Trophoblast cell (in vitro differentiated cells and primary cell): ENCODE measurements around the gene SLC9A2.

Source experiments
- DNase-seq, 2 donors: peaks; one replicate each; pipeline ENCODE4 v3.0.0-alpha.2; 2016
- H2AFZ ChIP-seq: 2 replicates; pipeline ENCODE4 v1.6.1; 2013; ENCODE audit warnings: low read length, moderate library complexity, mild to moderate bottlenecking; ENCODE audit not compliant: insufficient read depth, poor library complexity
- H2AK5ac ChIP-seq: 2 replicates; pipeline ENCODE4 v1.6.1; 2013; ENCODE audit warnings: mild to moderate bottlenecking, low read length
- H2BK120ac ChIP-seq: 2 replicates; pipeline ENCODE4 v1.6.1; 2013; ENCODE audit warnings: low read length, mild to moderate bottlenecking, moderate library complexity; ENCODE audit not compliant: insufficient read depth, poor library complexity
- H2BK12ac ChIP-seq: 2 replicates; pipeline ENCODE4 v1.6.1; 2013; ENCODE audit warnings: mild to moderate bottlenecking, low read length, moderate library complexity
- H2BK5ac ChIP-seq: 2 replicates; pipeline ENCODE4 v1.6.1; 2013; ENCODE audit warnings: low read length, low read depth, moderate library complexity, mild to moderate bottlenecking; ENCODE audit not compliant: poor library complexity
- H3K14ac ChIP-seq: 2 replicates; pipeline ENCODE4 v1.6.1; 2013; ENCODE audit warnings: mild to moderate bottlenecking, low read length
- H3K18ac ChIP-seq: 2 replicates; pipeline ENCODE4 v1.6.1; 2013; ENCODE audit warnings: mild to moderate bottlenecking, low read length
- H3K23ac ChIP-seq: 2 replicates; pipeline ENCODE4 v1.6.1; 2013; ENCODE audit warnings: low read length
- H3K27ac ChIP-seq: 2 replicates; pipeline ENCODE4 v1.5.1; 2013; ENCODE audit warnings: low read depth, mild to moderate bottlenecking, inconsistent platforms, low read length, moderate library complexity
- H3K27me3 ChIP-seq: 2 replicates; pipeline ENCODE4 v1.6.1; 2013; ENCODE audit warnings: inconsistent platforms, mild to moderate bottlenecking, low read length, moderate library complexity; ENCODE audit not compliant: insufficient read depth
- H3K36me3 ChIP-seq, 2 experiments: 1 replicate in 1 of 2; 2 replicates in 1 of 2; pipeline ENCODE4 v1.6.1; 2013; ENCODE audit warnings: low read length in 2 of 2, mild to moderate bottlenecking in 2 of 2, moderate library complexity in 1 of 2; ENCODE audit not compliant: insufficient read depth in 2 of 2, control insufficient read depth in 1 of 2
- H3K4ac ChIP-seq: 2 replicates; pipeline ENCODE4 v1.6.1; 2013; ENCODE audit warnings: low read depth, mild to moderate bottlenecking, low read length, moderate library complexity
- H3K4me1 ChIP-seq, 2 experiments: 1 replicate in 1 of 2; 2 replicates in 1 of 2; pipeline ENCODE4 v1.6.1; 2013; ENCODE audit warnings: low read length in 2 of 2, mild to moderate bottlenecking in 2 of 2, moderate library complexity in 1 of 2; ENCODE audit not compliant: insufficient read depth in 2 of 2, control insufficient read depth in 1 of 2
- H3K4me2 ChIP-seq: 2 replicates; pipeline ENCODE4 v1.6.1; 2013; ENCODE audit warnings: inconsistent platforms, mild to moderate bottlenecking, low read length, moderate library complexity
- H3K4me3 ChIP-seq: 2 replicates; pipeline ENCODE4 v1.5.1; 2013; ENCODE audit warnings: mild to moderate bottlenecking, low read depth, low read length, inconsistent platforms
- H3K79me1 ChIP-seq: one replicate; pipeline ENCODE4 v1.6.1; 2013; ENCODE audit warnings: low read length
- H3K79me2 ChIP-seq: 2 replicates; pipeline ENCODE4 v1.6.1; 2013; ENCODE audit warnings: low read length, mild to moderate bottlenecking; ENCODE audit not compliant: control insufficient read depth, insufficient read depth, poor library complexity
- H3K9ac ChIP-seq: 2 replicates; pipeline ENCODE4 v1.6.1; 2013; ENCODE audit warnings: mild to moderate bottlenecking, low read length
- H3K9me3 ChIP-seq: 2 replicates; pipeline ENCODE4 v1.6.1; 2013; ENCODE audit warnings: low read depth, mild to moderate bottlenecking, control low read depth, inconsistent platforms, low read length; ENCODE audit not compliant: insufficient read depth
- H4K12ac ChIP-seq: 2 replicates; pipeline ENCODE4 v1.6.1; 2013; ENCODE audit warnings: low read depth, mild to moderate bottlenecking, low read length, moderate library complexity
- H4K8ac ChIP-seq: 2 replicates; pipeline ENCODE4 v1.6.1; 2013; ENCODE audit warnings: low read depth, mild to moderate bottlenecking, low read length, moderate library complexity
- H4K91ac ChIP-seq: one replicate; pipeline ENCODE4 v1.6.1; 2013; ENCODE audit warnings: low read depth, mild to moderate bottlenecking, low read length, moderate library complexity
- WGBS: extraction: QIAGEN DNeasy Blood & Tissue Kit; methylation state at CpG from one replicate; pipeline ENCODE4 v1.1.7; 2013; ENCODE audit warnings: missing lambda C conversion rate; ENCODE audit not compliant: insufficient read length, insufficient coverage; ENCODE audit errors: extremely low coverage; 5-methylcytosine and 5-hydroxymethylcytosine counted together

SLC9A2 gene

DNA sequence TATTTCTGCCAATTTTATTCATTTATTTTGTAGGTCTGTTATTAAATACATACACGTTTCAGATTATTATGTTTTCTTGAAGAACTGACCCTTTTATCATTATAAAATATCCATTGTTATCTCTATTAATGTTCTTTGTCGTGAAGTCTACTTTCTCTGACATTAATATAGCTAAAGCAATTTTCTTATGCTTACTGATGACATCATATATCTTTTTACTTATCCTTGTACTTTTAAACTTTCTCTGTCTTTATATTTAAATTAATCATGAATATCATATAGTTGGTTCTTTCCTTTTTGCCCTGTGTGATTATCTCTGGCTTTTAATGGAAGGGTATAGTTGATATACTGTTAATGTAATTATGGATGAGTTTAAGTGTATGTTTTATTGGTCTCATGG is 36.5 kb upstream of the SLC9A2 start:
- Histone ChIP-seq H3K27me3 (no peaks in the 10 kb centered on the region), H3K9ac (no peak overlapping the region), H4K12ac (no peak overlapping the region), H3K4me2 (no peak overlapping the region), H3K4me1 (no peaks in the 10 kb centered on the region), H4K91ac (no peak overlapping the region), H3K4ac (no peak overlapping the region), H2BK5ac (no peak overlapping the region), H2AFZ (no peak overlapping the region), H3K36me3 (no peaks in the 10 kb centered on the region), H3K18ac (no peak overlapping the region), H2BK12ac (no peak overlapping the region), H2AK5ac (no peak overlapping the region), H3K14ac (no peak overlapping the region), H3K79me1 (no peaks in the 10 kb centered on the region), H4K8ac (no peak overlapping the region), H3K4me3 (no peak overlapping the region), H3K23ac (no peak overlapping the region), H3K27ac (no peak overlapping the region), H2BK120ac (no peak overlapping the region), H3K9me3 (no peaks in the 10 kb centered on the region), H3K79me2 (no peaks in the 10 kb centered on the region)
- DNase-seq: no peak
- WGBS: no CpG with 5 or more reads among the region's 2 CpGs

DNA sequence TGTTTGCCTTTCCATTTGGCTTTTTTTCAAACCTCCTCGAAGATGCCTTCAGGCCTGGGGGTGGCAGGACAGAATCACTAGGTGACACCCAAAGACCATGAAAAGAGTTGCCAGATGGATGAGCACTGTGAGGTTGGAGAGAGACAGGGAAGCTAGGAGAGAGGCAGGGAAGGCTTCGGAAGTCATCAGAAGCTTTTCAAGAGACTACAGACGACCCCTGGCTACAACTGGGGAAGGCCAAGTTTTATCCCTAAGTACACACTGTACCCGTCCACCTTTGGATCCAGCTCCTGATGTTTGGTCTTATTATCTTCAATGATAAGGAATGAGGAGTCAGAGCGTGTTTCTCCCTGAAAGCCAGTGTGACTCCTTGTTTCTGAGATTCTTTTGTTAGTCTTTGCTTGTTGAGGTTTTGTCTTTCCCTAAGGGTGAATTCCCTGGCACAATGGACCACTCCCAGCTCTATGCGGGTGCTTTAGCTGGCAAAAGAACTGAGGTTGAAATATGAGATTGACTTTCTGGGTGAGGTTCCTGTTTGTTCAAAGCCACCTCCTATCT is 33.4 kb upstream of the SLC9A2 start:
- H3K36me3 ChIP-seq: no peaks in the 10 kb centered on the region

DNA sequence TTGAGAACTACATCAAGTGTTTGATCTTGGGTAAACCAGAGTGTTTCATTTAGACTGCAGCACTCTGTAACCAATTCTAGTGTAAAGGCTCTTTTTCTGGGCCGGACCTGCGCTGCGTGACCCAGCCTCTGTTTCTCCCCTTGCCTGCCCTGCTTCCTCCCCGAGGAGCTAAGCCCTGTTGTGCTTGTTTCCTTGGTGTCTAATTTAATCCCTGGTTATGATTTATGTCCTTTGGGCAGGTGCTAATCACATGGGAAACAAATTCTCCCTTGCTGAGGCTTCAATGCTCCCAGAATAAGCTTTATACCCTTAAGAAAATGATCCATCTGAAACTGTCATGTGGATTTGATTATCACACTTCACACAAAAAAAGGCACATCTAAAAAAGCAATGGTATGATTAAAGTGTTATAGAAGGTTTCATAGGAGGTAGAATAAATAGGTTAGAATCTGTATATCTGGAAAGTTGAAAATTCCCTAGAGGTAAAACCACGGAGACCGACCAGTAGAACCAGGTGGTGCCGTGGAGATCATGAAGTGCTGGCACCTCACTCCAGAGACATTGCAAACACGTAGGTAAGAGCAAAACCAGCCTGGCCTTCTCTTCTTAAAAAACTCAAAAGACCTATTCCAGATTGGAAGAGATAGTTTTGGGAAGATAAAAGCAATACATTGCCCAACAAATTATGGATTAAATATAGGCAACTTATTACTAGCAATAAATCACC is 31.0 kb upstream of the SLC9A2 start:
- H3K4me2 ChIP-seq: no peak overlapping the region
- H3K4me1 ChIP-seq: no peaks in the 10 kb centered on the region
- no peak overlapping the region for H3K4ac ChIP-seq
- H4K12ac ChIP-seq: no peak overlapping the region
- H2AK5ac ChIP-seq: no peak overlapping the region
- H3K4me3 ChIP-seq: no peak overlapping the region
- no peaks in the 10 kb centered on the region for H3K79me2 ChIP-seq
- peak overlapping the region; percentile 51 for H2BK120ac ChIP-seq
- H2BK5ac ChIP-seq: no peak overlapping the region
- H3K27ac ChIP-seq: no peak overlapping the region
- no peaks in the 10 kb centered on the region for H3K36me3 ChIP-seq
- H3K14ac ChIP-seq: no peak overlapping the region
- no CpG with 5 or more reads among the region's 8 CpGs for WGBS
- peak in 1 of 2 donors; percentile 65 for DNase-seq
- H4K8ac ChIP-seq: no peak overlapping the region
- no peak overlapping the region for H2BK12ac ChIP-seq
- H2AFZ ChIP-seq: no peak overlapping the region
- no peak overlapping the region for H3K9ac ChIP-seq
- no peak overlapping the region for H4K91ac ChIP-seq
- H3K18ac ChIP-seq: no peak overlapping the region
- H3K23ac ChIP-seq: no peak overlapping the region
- H3K79me1 ChIP-seq: no peaks in the 10 kb centered on the region
- H3K9me3 ChIP-seq: no peaks in the 10 kb centered on the region
- no peaks in the 10 kb centered on the region for H3K27me3 ChIP-seq

More for the DNA sequence above, 33.4 kb upstream of the SLC9A2 start:
- no peaks in the 10 kb centered on the region for H3K4me1 ChIP-seq
- no peak overlapping the region for H2BK5ac ChIP-seq
- no peak overlapping the region for H3K4me2 ChIP-seq
- no peak overlapping the region for H3K27ac ChIP-seq
- no peak overlapping the region for H3K4ac ChIP-seq
- H4K8ac ChIP-seq: no peak overlapping the region
- H3K18ac ChIP-seq: no peak overlapping the region
- no peak overlapping the region for H4K91ac ChIP-seq
- no peak overlapping the region for H3K14ac ChIP-seq
- no peak overlapping the region for H2BK12ac ChIP-seq
- H2BK120ac ChIP-seq: no peak overlapping the region
- H3K9me3 ChIP-seq: no peaks in the 10 kb centered on the region
- no peak overlapping the region for H3K9ac ChIP-seq
- H3K4me3 ChIP-seq: no peak overlapping the region
- no CpG with 5 or more reads among the region's 6 CpGs for whole genome bisulfite sequencing
- H3K27me3 ChIP-seq: no peaks in the 10 kb centered on the region
- no peaks in the 10 kb centered on the region for H3K79me1 ChIP-seq
- H2AK5ac ChIP-seq: no peak overlapping the region
- H2AFZ ChIP-seq: no peak overlapping the region
- no peaks in the 10 kb centered on the region for H3K79me2 ChIP-seq
- peak in 1 of 2 donors; percentile 63 for DNase-seq
- no peak overlapping the region for H4K12ac ChIP-seq
- no peak overlapping the region for H3K23ac ChIP-seq

DNA sequence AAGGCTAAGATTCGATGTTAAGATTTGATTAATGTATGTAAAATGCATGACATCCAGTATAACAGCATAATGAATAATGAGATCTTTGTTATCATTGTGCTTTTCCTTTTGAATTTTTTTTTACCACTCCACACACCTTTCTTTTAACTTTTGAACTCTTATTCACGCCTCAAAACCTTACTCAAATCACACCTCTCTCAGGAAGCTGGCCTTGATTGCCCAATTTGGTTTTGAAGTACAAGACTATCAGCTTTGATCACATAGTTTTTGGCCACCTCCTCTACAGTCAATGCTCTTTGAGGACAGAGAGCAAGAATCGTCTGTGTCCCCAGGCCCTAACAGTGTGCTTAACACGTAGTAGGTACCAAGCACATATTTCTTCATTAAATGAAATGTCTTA is 29.9 kb upstream of the SLC9A2 start:
- no peak overlapping the region for H3K4me2 ChIP-seq
- no peak overlapping the region for H2BK12ac ChIP-seq
- H2BK120ac ChIP-seq: no peak overlapping the region
- no peak overlapping the region for H2AK5ac ChIP-seq
- no peak overlapping the region for H3K14ac ChIP-seq
- no peak overlapping the region for H4K91ac ChIP-seq
- no peak overlapping the region for H4K12ac ChIP-seq
- 0% methylated on average over 1 of the region's 4 CpGs for WGBS
- H3K23ac ChIP-seq: no peak overlapping the region
- H3K27me3 ChIP-seq: no peaks in the 10 kb centered on the region
- H3K4ac ChIP-seq: no peak overlapping the region
- no peaks in the 10 kb centered on the region for H3K36me3 ChIP-seq
- H3K4me1 ChIP-seq: no peaks in the 10 kb centered on the region
- no peak overlapping the region for H2BK5ac ChIP-seq
- no peak overlapping the region for H4K8ac ChIP-seq
- H3K9ac ChIP-seq: no peak overlapping the region
- peak; percentile 17 to 72 for DNase-seq
- H3K18ac ChIP-seq: no peak overlapping the region
- no peak overlapping the region for H3K4me3 ChIP-seq
- no peaks in the 10 kb centered on the region for H3K79me2 ChIP-seq
- no peaks in the 10 kb centered on the region for H3K9me3 ChIP-seq
- H3K27ac ChIP-seq: no peak overlapping the region
- H2AFZ ChIP-seq: no peak overlapping the region
- H3K79me1 ChIP-seq: no peaks in the 10 kb centered on the region
